Measurements from ENCODE around the gene CADM1. TPM values are rescaled to one million over a fixed set of nuclear protein-coding genes. Genes with fewer than 3 reads are reported as not detected.

Gene CADM1
- total RNA-seq, 1 experiment from 2014 or later: 534 TPM

- TF ChIP-seq CTCF (IDR thresholded peaks at IDR 0.05; ENCODE audit: insufficient read depth in 1 of 2, low read depth in 1 of 2, low read length in 1 of 2, severe bottlenecking in 1 of 2, unreplicated experiment in 1 of 2): no peak
- Mint-ChIP-seq H3K9me3 (ENCODE audit: unreplicated experiment) (no peaks in the 10 kb centered on the region), H3K27ac (ENCODE audit: unreplicated experiment) (no peak overlapping the region), H3K4me3 (ENCODE audit: unreplicated experiment) (no peak overlapping the region), H3K36me3 (ENCODE audit: insufficient read depth, unreplicated experiment) (peaks cover 48% of the 10 kb centered on the region), H3K27me3 (ENCODE audit: insufficient read depth, unreplicated experiment) (no peaks in the 10 kb centered on the region), H3K4me1 (ENCODE audit: low read depth, unreplicated experiment) (peaks cover 13% of the 10 kb centered on the region)
- Histone ChIP-seq H3K9me3 (no peaks in the 10 kb centered on the region), H3K4me1 (no peaks in the 10 kb centered on the region), H3K27me3 (replicated peaks; ENCODE audit: control insufficient read depth, insufficient read depth, low read length) (no peaks in the 10 kb centered on the region), H3K36me3 (ENCODE audit: control insufficient read depth, insufficient read depth, low read length) (no peaks in the 10 kb centered on the region), H3K4me3 (ENCODE audit: low read depth, low read length) (no peak overlapping the region)
- no TSS peak for BruUV-seq (replicated peaks)
- DNase-seq: no peak
- ChIA-PET POLR2A (no interaction called here), CTCF (no interaction called here)
- intact Hi-C loops (cut with micrococcal nuclease; ENCODE audit: unreplicated experiment): no loop called here
Observed at GRCh38 chr11:115396533-115396932, 107.7 kb downstream of the CADM1 start.

DNA sequence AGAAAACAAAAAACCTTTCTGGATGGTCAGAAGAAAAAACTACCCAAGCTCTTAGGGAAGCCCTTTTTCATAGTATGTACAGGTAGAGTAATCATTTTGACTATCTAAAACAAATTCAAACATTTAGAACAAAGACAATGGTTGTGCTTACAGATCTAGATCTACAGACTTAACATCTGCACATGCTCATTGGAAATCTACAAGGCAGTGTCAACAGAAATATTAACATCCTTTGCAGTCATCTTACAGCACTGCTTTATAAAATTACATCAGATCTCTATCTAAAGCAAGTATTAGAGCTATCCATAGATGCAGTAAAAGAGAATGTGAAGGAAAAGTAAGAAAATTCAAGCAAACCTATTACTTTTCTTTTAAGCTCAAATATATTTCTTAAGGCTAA, 110.3 kb downstream of the CADM1 start:
- H3K9me3 Mint-ChIP-seq (ENCODE audit: unreplicated experiment): no peaks in the 10 kb centered on the region
- no peak for DNase-seq
- no peak overlapping the region for H3K27ac Mint-ChIP-seq (ENCODE audit: unreplicated experiment)
- H3K4me1 ChIP-seq: no peaks in the 10 kb centered on the region
- intact Hi-C loops (cut with micrococcal nuclease; ENCODE audit: unreplicated experiment): no loop called here
- CTCF ChIA-PET: interaction anchor here (0.6 to 0.7 kb wide), 3 partner anchors 125 to 1341 kb away, joined by 3 to 4 read pairs (median 3); no protein-coding TSS in a partner anchor
- no peak overlapping the region for H3K4me3 ChIP-seq (ENCODE audit: low read depth, low read length)
- no peaks in the 10 kb centered on the region for H3K27me3 ChIP-seq (replicated peaks; ENCODE audit: control insufficient read depth, insufficient read depth, low read length)
- BruUV-seq (replicated peaks): no TSS peak
- no peak overlapping the region for H3K4me3 Mint-ChIP-seq (ENCODE audit: unreplicated experiment)
- no peaks in the 10 kb centered on the region for H3K9me3 ChIP-seq
- no peak for TF ChIP-seq CTCF (IDR thresholded peaks at IDR 0.05; ENCODE audit: insufficient read depth in 1 of 2, low read depth in 1 of 2, low read length in 1 of 2, severe bottlenecking in 1 of 2, unreplicated experiment in 1 of 2)
- H3K36me3 ChIP-seq (ENCODE audit: control insufficient read depth, insufficient read depth, low read length): no peaks in the 10 kb centered on the region
- peaks cover 19% of the 10 kb centered on the region for H3K4me1 Mint-ChIP-seq (ENCODE audit: low read depth, unreplicated experiment)
- POLR2A ChIA-PET: interaction anchor here (0.6 kb wide), 1 partner anchor 1724 kb away, joined by 4 read pairs; no protein-coding TSS in a partner anchor
- H3K27me3 Mint-ChIP-seq (ENCODE audit: insufficient read depth, unreplicated experiment): no peaks in the 10 kb centered on the region
- peaks cover 36% of the 10 kb centered on the region for H3K36me3 Mint-ChIP-seq (ENCODE audit: insufficient read depth, unreplicated experiment)

GRCh38 chr11:115391598-115391997, 112.6 kb downstream of the CADM1 start:
- Mint-ChIP-seq H3K27ac (ENCODE audit: unreplicated experiment) (no peak overlapping the region), H3K36me3 (ENCODE audit: insufficient read depth, unreplicated experiment) (peaks cover 15% of the 10 kb centered on the region), H3K4me3 (ENCODE audit: unreplicated experiment) (no peak overlapping the region), H3K27me3 (ENCODE audit: insufficient read depth, unreplicated experiment) (no peaks in the 10 kb centered on the region), H3K4me1 (ENCODE audit: low read depth, unreplicated experiment) (peaks cover 19% of the 10 kb centered on the region), H3K9me3 (ENCODE audit: unreplicated experiment) (no peaks in the 10 kb centered on the region)
- intact Hi-C loops (cut with micrococcal nuclease; ENCODE audit: unreplicated experiment): no loop called here
- Histone ChIP-seq H3K36me3 (ENCODE audit: control insufficient read depth, insufficient read depth, low read length) (no peaks in the 10 kb centered on the region), H3K27me3 (replicated peaks; ENCODE audit: control insufficient read depth, insufficient read depth, low read length) (no peaks in the 10 kb centered on the region), H3K4me3 (ENCODE audit: low read depth, low read length) (no peak overlapping the region), H3K4me1 (no peaks in the 10 kb centered on the region), H3K9me3 (no peaks in the 10 kb centered on the region)
- ChIA-PET CTCF (no interaction called here), POLR2A (no interaction called here)
- no peak for TF ChIP-seq CTCF (IDR thresholded peaks at IDR 0.05; ENCODE audit: insufficient read depth in 1 of 2, low read depth in 1 of 2, low read length in 1 of 2, severe bottlenecking in 1 of 2, unreplicated experiment in 1 of 2)
- DNase-seq: no peak
- BruUV-seq (replicated peaks): no TSS peak

Measured in Caco-2 (cell line).